ENCODE results near the gene BBLN. TPM values are rescaled to one million over a fixed set of nuclear protein-coding genes. Genes with fewer than 3 reads are reported as not detected.

Gene BBLN
- total and polyA plus RNA-seq, 2 donors (not counting 1 experiment from before 2014, with no cell fraction given): 44.3 to 148 TPM

- H3K4me3 Mint-ChIP-seq: no peak overlapping the region
Measured at GRCh38 chr9:128121466-128121810, 38.6 kb upstream of the BBLN start.

More at GRCh38 chr9:128121466-128121810, 38.6 kb upstream of the BBLN start:
- no peak overlapping the region for H3K27ac ChIP-seq (ENCODE audit: low read length in 2 of 2)
- H3K27me3 Mint-ChIP-seq: no peaks in the 10 kb centered on the region
- H3K4me2 ChIP-seq (replicated peaks; ENCODE audit: low read depth, low read length, poor library complexity, severe bottlenecking): no peak overlapping the region
- H3K27ac Mint-ChIP-seq: no peak overlapping the region
- 85% methylated on average over 5 of the region's 5 CpGs for WGBS (ENCODE audit: insufficient coverage)
- ChIA-PET POLR2A (no interaction called here), CTCF (no interaction called here)
- DNase-seq: no peak
- TF ChIP-seq, protein P1, sequence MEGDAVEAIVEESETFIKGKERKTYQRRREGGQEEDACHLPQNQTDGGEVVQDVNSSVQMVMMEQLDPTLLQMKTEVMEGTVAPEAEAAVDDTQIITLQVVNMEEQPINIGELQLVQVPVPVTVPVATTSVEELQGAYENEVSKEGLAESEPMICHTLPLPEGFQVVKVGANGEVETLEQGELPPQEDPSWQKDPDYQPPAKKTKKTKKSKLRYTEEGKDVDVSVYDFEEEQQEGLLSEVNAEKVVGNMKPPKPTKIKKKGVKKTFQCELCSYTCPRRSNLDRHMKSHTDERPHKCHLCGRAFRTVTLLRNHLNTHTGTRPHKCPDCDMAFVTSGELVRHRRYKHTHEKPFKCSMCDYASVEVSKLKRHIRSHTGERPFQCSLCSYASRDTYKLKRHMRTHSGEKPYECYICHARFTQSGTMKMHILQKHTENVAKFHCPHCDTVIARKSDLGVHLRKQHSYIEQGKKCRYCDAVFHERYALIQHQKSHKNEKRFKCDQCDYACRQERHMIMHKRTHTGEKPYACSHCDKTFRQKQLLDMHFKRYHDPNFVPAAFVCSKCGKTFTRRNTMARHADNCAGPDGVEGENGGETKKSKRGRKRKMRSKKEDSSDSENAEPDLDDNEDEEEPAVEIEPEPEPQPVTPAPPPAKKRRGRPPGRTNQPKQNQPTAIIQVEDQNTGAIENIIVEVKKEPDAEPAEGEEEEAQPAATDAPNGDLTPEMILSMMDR (IDR thresholded peaks at IDR 0.05): no peak
- no peak for TF ChIP-seq EZH2 (IDR thresholded peaks at IDR 0.05; ENCODE audit: borderline replicate concordance, insufficient read depth, low read depth, low read length, poor library complexity, severe bottlenecking)
- H3K4me1 ChIP-seq (ENCODE audit: control insufficient read depth in 2 of 2, insufficient read depth in 2 of 2, low read length in 2 of 2): peaks cover 29 to 36% of the 10 kb centered on the region in 2 donors
- ATAC-seq (ENCODE audit: low read depth): no peak
- H3K9me3 ChIP-seq (ENCODE audit: control extremely low read depth in 1 of 3, control insufficient read depth in 2 of 3, insufficient read depth in 1 of 3, low read length in 2 of 3): no peaks in the 10 kb centered on the region
- intact Hi-C loops (cut with micrococcal nuclease): loop anchor here (10.0 kb wide), 1 partner anchor 347 kb away; the partner anchor contains the start of gene SH2D3C
- H4K20me1 ChIP-seq (ENCODE audit: control insufficient read depth, insufficient read depth, low read length, poor library complexity, severe bottlenecking): peaks cover 27% of the 10 kb centered on the region
- no peak overlapping the region for H3K9ac ChIP-seq (ENCODE audit: low read length)
- H3K36me3 ChIP-seq (replicated peaks in 1 of 2; ENCODE audit: control extremely low read depth in 1 of 2, control insufficient read depth in 1 of 2, extremely low read depth in 1 of 2, insufficient read depth in 2 of 2, low read length in 1 of 2): peaks cover 0 to 34% of the 10 kb centered on the region in 2 experiments
- H3K27me3 ChIP-seq (replicated peaks in 1 of 4; ENCODE audit: control extremely low read depth in 1 of 4, control insufficient read depth in 3 of 4, insufficient read depth in 4 of 4, low read length in 3 of 4): no peaks in the 10 kb centered on the region
- H3K79me2 ChIP-seq (ENCODE audit: control insufficient read depth, insufficient read depth, low read length): peaks cover 27% of the 10 kb centered on the region
- no peaks in the 10 kb centered on the region for H3K9me3 Mint-ChIP-seq (ENCODE audit: insufficient read depth)
- H3K4me1 Mint-ChIP-seq: peaks cover 32% of the 10 kb centered on the region
- H2AFZ ChIP-seq (ENCODE audit: insufficient read depth, low read depth, low read length, poor library complexity, severe bottlenecking): no peak overlapping the region
- no peak overlapping the region for H3K4me3 ChIP-seq (ENCODE audit: control extremely low read depth in 1 of 5, extremely low read depth in 1 of 5, insufficient read depth in 1 of 5, low read depth in 2 of 5, low read length in 4 of 5)

Data from B cell (primary cell).